Mucosa of descending colon (tissue), 3 donors: ENCODE measurements around the gene APOD. TPM values are rescaled to one million over a fixed set of nuclear protein-coding genes. Genes with fewer than 3 reads are reported as not detected.

Experiments used
- ATAC-seq: fragments of 200-7000 bp; cut with Tn5 transposase; one replicate; pipeline ENCODE4 v1.9.1; 2020; ENCODE audit warnings: mild to moderate bottlenecking, moderate library complexity
- DNase-seq, 3 donors: peaks; one replicate each; pipeline ENCODE4 v3.0.0-alpha.2; 2020
- H3K36me3 ChIP-seq: fragments of 200-600 bp; one replicate; pipeline ENCODE4 v1.8.0; 2021; ENCODE audit warnings: low read depth, mild to moderate bottlenecking
- H3K4me1 ChIP-seq: fragments of 200-600 bp; one replicate; pipeline ENCODE4 v1.8.0; 2021; ENCODE audit warnings: low read depth, mild to moderate bottlenecking
- H3K4me3 ChIP-seq: fragments of 200-600 bp; one replicate; pipeline ENCODE4 v1.8.0; 2021; ENCODE audit warnings: mild to moderate bottlenecking
- H3K9me3 ChIP-seq: fragments of 200-600 bp; one replicate; pipeline ENCODE4 v1.8.0; 2021; ENCODE audit warnings: mild to moderate bottlenecking
- CTCF ChIP-seq: fragments of 200-600 bp; IDR thresholded peaks from one replicate; pipeline ENCODE4 v1.8.0; 2022; ENCODE audit warnings: antibody characterized with exemption, mild to moderate bottlenecking
- intact Hi-C, 2 donors: fragments of 100-400 bp; cut with DNase I in 1 of 2; cut with micrococcal nuclease in 1 of 2; formaldehyde crosslinking; loops; one replicate each; pipeline versions ENCODE4 v1.11.0 to v1.11.1; 2022; cut with DNase I, micrococcal nuclease
- total RNA-seq, 3 donors: library from RNA; stranded (reverse); fragmentation: NEBNext Ultra II Directional in 2 of 3; extraction: Animal tissue kit (Norgen Biotek cat#: 25700) in 2 of 3; gene quantifications; one replicate each; pipeline versions ENCODE4 v1.2.1 to v1.2.4, GENCODE V29; 2021 to 2023
- donor health status: DM: no; HTN: no; CAD: no; lungs with moderate emphysema.
- donor health status: DM: no; HTN: no; CAD: no.
- donor health status: DM: no; HTN: yes; CAD: no.

The APOD gene
- total RNA-seq, 3 donors from 2014 or later = 8.7 to 73.6 (median 10.7) TPM

GRCh38 chr3:195548006-195548405, 35.7 kb downstream of the APOD start:
- intact Hi-C loops = no loop called here

GRCh38 chr3:195546130-195546560, 37.6 kb downstream of the APOD start:
- intact Hi-C loops = no loop called here
- Histone ChIP-seq H3K4me3 (no peak overlapping the region), H3K4me1 (peaks cover 29% of the 10 kb centered on the region), H3K9me3 (no peaks in the 10 kb centered on the region), H3K36me3 (no peaks in the 10 kb centered on the region)
- no peak for DNase-seq
- no peak for TF ChIP-seq CTCF
- no peak for ATAC-seq

More at GRCh38 chr3:195548006-195548405, 35.7 kb downstream of the APOD start:
- Histone ChIP-seq H3K4me3 (no peak overlapping the region), H3K4me1 (peaks cover 32% of the 10 kb centered on the region), H3K36me3 (no peaks in the 10 kb centered on the region), H3K9me3 (no peaks in the 10 kb centered on the region)
- ATAC-seq (no peak), DNase-seq (no peak)
- TF ChIP-seq CTCF = no peak

- Histone ChIP-seq H3K4me3 (no peak overlapping the region), H3K9me3 (no peaks in the 10 kb centered on the region), H3K4me1 (peaks cover 18% of the 10 kb centered on the region), H3K36me3 (no peaks in the 10 kb centered on the region)
- no peak for TF ChIP-seq CTCF
- no peak for ATAC-seq
- intact Hi-C loops = no loop called here
- no peak for DNase-seq
These were observed 39.1 kb downstream of the APOD start for GRCh38 chr3:195544634-195545033.

GRCh38 chr3:195544230-195544536, 39.6 kb downstream of the APOD start:
- Histone ChIP-seq H3K4me3 (no peak overlapping the region), H3K9me3 (no peaks in the 10 kb centered on the region), H3K36me3 (no peaks in the 10 kb centered on the region), H3K4me1 (peaks cover 14% of the 10 kb centered on the region)
- TF ChIP-seq CTCF = no peak
- no peak for ATAC-seq
- intact Hi-C loops = no loop called here
- no peak for DNase-seq

GRCh38 chr3:195543500-195544229, 40.1 kb downstream of the APOD start:
- peak in 2 of 3 donors; percentile 58 to 70 for DNase-seq
- TF ChIP-seq CTCF = no peak
- Histone ChIP-seq H3K9me3 (no peaks in the 10 kb centered on the region), H3K4me1 (peaks cover 9% of the 10 kb centered on the region), H3K4me3 (peak overlapping the region; percentile 95), H3K36me3 (no peaks in the 10 kb centered on the region)
- no peak for ATAC-seq
- intact Hi-C loops = no loop called here
